HEK293 (cell line): Measurements from ENCODE around the gene SPRTN.

Experiments
- FEZF1 ChIP-seq: fragments of 450-650 bp; formaldehyde crosslinking; IDR thresholded peaks from 2 replicates; pipeline ENCODE4 v1.5.1; 2016; ENCODE audit warnings: missing biosample characterization, missing genetic modification characterization
- GLI2 ChIP-seq: fragments of 450-650 bp; formaldehyde crosslinking; IDR thresholded peaks from 2 replicates; pipeline ENCODE4; 2017; ENCODE audit warnings: missing biosample characterization, missing genetic modification characterization, low read depth, borderline replicate concordance
- PRDM6 ChIP-seq: fragments of 450-650 bp; formaldehyde crosslinking; IDR thresholded peaks from 2 replicates; pipeline ENCODE4 v1.5.1; 2017; ENCODE audit warnings: missing biosample characterization, missing genetic modification characterization
- SCRT2 ChIP-seq: fragments of 450-650 bp; formaldehyde crosslinking; IDR thresholded peaks from 2 replicates; pipeline ENCODE4 v1.5.1; 2016; ENCODE audit warnings: missing biosample characterization, missing genetic modification characterization
- ZBTB1 ChIP-seq: fragments of 450-650 bp; formaldehyde crosslinking; IDR thresholded peaks from 2 replicates; pipeline ENCODE4 v1.5.1; 2016; ENCODE audit warnings: missing biosample characterization, missing genetic modification characterization
- ZBTB26 ChIP-seq: fragments of 450-650 bp; formaldehyde crosslinking; optimal IDR thresholded peaks from 2 replicates; pipeline ENCODE3; 2016; ENCODE audit warnings: missing biosample characterization, mild to moderate bottlenecking, missing genetic modification characterization
- ZEB2 ChIP-seq: fragments of 450-650 bp; formaldehyde crosslinking; IDR thresholded peaks from 2 replicates; pipeline ENCODE4 v1.5.1; 2016; ENCODE audit warnings: missing biosample characterization, missing genetic modification characterization
- ZNF146 ChIP-seq: fragments of 450-650 bp; formaldehyde crosslinking; IDR thresholded peaks from 2 replicates; pipeline ENCODE4 v1.5.1; 2016; ENCODE audit warnings: missing biosample characterization, missing genetic modification characterization
- ZNF148 ChIP-seq: fragments of 450-650 bp; formaldehyde crosslinking; IDR thresholded peaks from 2 replicates; pipeline ENCODE4 v1.5.0; 2017; ENCODE audit warnings: missing biosample characterization, missing genetic modification characterization, borderline replicate concordance
- ZNF155 ChIP-seq: fragments of 450-650 bp; formaldehyde crosslinking; IDR thresholded peaks from 2 replicates; pipeline ENCODE4 v1.5.1; 2016; ENCODE audit warnings: missing biosample characterization, missing genetic modification characterization
- ZNF184 ChIP-seq: fragments of 450-650 bp; IDR thresholded peaks from 2 replicates; pipeline ENCODE4 v1.5.1; 2018; ENCODE audit warnings: missing biosample characterization, mild to moderate bottlenecking, missing genetic modification characterization
- ZNF239 ChIP-seq: fragments of 450-650 bp; formaldehyde crosslinking; IDR thresholded peaks from 2 replicates; pipeline ENCODE4 v1.5.1; 2016; ENCODE audit warnings: missing biosample characterization, missing genetic modification characterization
- ZNF248 ChIP-seq: fragments of 450-650 bp; formaldehyde crosslinking; IDR thresholded peaks from 2 replicates; pipeline ENCODE4 v1.5.1; 2017; ENCODE audit warnings: missing biosample characterization, missing genetic modification characterization
- ZNF416 ChIP-seq: fragments of 450-650 bp; formaldehyde crosslinking; IDR thresholded peaks from 2 replicates; pipeline ENCODE4 v1.5.1; 2016; ENCODE audit warnings: missing biosample characterization, missing genetic modification characterization
- ZNF501 ChIP-seq: fragments of 450-650 bp; formaldehyde crosslinking; IDR thresholded peaks from 2 replicates; pipeline ENCODE4 v1.5.1; 2016; ENCODE audit warnings: missing biosample characterization, missing genetic modification characterization
- ZNF510 ChIP-seq: fragments of 450-650 bp; formaldehyde crosslinking; IDR thresholded peaks from 2 replicates; pipeline ENCODE4 v1.5.1; 2018; ENCODE audit warnings: mild to moderate bottlenecking, missing genetic modification characterization, missing biosample characterization; ENCODE audit not compliant: insufficient replicate concordance
- ZNF514 ChIP-seq: fragments of 450-650 bp; formaldehyde crosslinking; IDR thresholded peaks from 2 replicates; pipeline ENCODE4 v1.5.1; 2016; ENCODE audit warnings: missing biosample characterization, missing genetic modification characterization
- ZNF629 ChIP-seq: fragments of 450-650 bp; formaldehyde crosslinking; IDR thresholded peaks from 2 replicates; pipeline ENCODE4 v1.5.1; 2017; ENCODE audit warnings: missing biosample characterization, missing genetic modification characterization
- ZNF692 ChIP-seq: fragments of 450-650 bp; formaldehyde crosslinking; IDR thresholded peaks from 2 replicates; pipeline ENCODE4 v1.5.1; 2016; ENCODE audit warnings: missing biosample characterization, missing genetic modification characterization
- ZNF776 ChIP-seq: fragments of 450-650 bp; formaldehyde crosslinking; IDR thresholded peaks from 2 replicates; pipeline ENCODE4 v1.5.0; 2017; ENCODE audit warnings: missing biosample characterization, missing genetic modification characterization, borderline replicate concordance
- ZSCAN16 ChIP-seq: fragments of 450-650 bp; formaldehyde crosslinking; IDR thresholded peaks from 2 replicates; pipeline ENCODE4 v1.5.1; 2016; ENCODE audit warnings: missing biosample characterization, missing genetic modification characterization
- ZSCAN18 ChIP-seq: fragments of 450-650 bp; formaldehyde crosslinking; IDR thresholded peaks from 2 replicates; pipeline ENCODE4 v1.5.1; 2016; ENCODE audit warnings: missing biosample characterization, missing genetic modification characterization
- ZXDB ChIP-seq: fragments of 450-650 bp; formaldehyde crosslinking; IDR thresholded peaks from 2 replicates; pipeline ENCODE4 v1.5.1; 2016; ENCODE audit warnings: missing biosample characterization, missing genetic modification characterization
- TF ChIP-seq, protein P1 (sequence below): fragments of 450-650 bp; IDR thresholded peaks from 2 replicates; pipeline ENCODE4 v1.5.1; 2018; ENCODE audit warnings: missing biosample characterization, mild to moderate bottlenecking, missing genetic modification characterization
- TF ChIP-seq, protein P2 (sequence below): fragments of 450-650 bp; formaldehyde crosslinking; IDR thresholded peaks from 2 replicates; pipeline ENCODE4 v1.5.1; 2016; ENCODE audit warnings: missing biosample characterization, missing genetic modification characterization
- TF ChIP-seq, protein P3 (sequence below): sonication (generic); formaldehyde crosslinking; IDR thresholded peaks from 2 replicates; pipeline ENCODE4 v1.8.1; 2022; ENCODE audit warnings: mild to moderate bottlenecking, moderate library complexity, missing genetic modification reagents

Gene SPRTN

GRCh38 chr1:231387770-231388669 lies 49.9 kb downstream of the SPRTN start (continued):
- TF ChIP-seq ZNF155 (tag by site-specific recombination) (no peak), ZNF776 (tag by site-specific recombination) (no peak), ZNF148 (tag by site-specific recombination) (no peak), ZNF184 (0 out of 2 replicates have a peak, but pooled peaks have one; percentile 58), ZSCAN18 (tag by site-specific recombination) (no peak), PRDM6 (tag by site-specific recombination) (peak; percentile 80), ZNF248 (no peak), ZNF510 (tag by site-specific recombination) (no peak), ZBTB26 (tag by site-specific recombination) (no peak), FEZF1 (tag by site-specific recombination) (0 out of 2 replicates have a peak, but pooled peaks have one; percentile 17), ZNF629 (tag by site-specific recombination) (peak; percentile 78), ZSCAN16 (tag by site-specific recombination) (peak; percentile 97), ZNF692 (no peak), ZNF146 (no peak), ZEB2 (tag by site-specific recombination) (peak; percentile 69), SCRT2 (tag by site-specific recombination) (no peak), GLI2 (tag by site-specific recombination) (peak; percentile 10; the same call in 1 of the 2 replicates), ZBTB1 (tag by site-specific recombination) (no peak), ZNF501 (tag by site-specific recombination) (0 out of 2 replicates have a peak, but pooled peaks have one; percentile 28), ZNF514 (tag by site-specific recombination) (no peak), ZNF239 (tag by site-specific recombination) (no peak), ZNF416 (tag by site-specific recombination) (no peak), ZXDB (tag by site-specific recombination) (0 out of 2 replicates have a peak, but pooled peaks have one; percentile 27)
- TF ChIP-seq, protein P1, sequence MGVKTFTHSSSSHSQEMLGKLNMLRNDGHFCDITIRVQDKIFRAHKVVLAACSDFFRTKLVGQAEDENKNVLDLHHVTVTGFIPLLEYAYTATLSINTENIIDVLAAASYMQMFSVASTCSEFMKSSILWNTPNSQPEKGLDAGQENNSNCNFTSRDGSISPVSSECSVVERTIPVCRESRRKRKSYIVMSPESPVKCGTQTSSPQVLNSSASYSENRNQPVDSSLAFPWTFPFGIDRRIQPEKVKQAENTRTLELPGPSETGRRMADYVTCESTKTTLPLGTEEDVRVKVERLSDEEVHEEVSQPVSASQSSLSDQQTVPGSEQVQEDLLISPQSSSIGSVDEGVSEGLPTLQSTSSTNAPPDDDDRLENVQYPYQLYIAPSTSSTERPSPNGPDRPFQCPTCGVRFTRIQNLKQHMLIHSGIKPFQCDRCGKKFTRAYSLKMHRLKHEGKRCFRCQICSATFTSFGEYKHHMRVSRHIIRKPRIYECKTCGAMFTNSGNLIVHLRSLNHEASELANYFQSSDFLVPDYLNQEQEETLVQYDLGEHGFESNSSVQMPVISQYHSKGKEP (tag by site-specific recombination) = no peak
- TF ChIP-seq, protein P2, sequence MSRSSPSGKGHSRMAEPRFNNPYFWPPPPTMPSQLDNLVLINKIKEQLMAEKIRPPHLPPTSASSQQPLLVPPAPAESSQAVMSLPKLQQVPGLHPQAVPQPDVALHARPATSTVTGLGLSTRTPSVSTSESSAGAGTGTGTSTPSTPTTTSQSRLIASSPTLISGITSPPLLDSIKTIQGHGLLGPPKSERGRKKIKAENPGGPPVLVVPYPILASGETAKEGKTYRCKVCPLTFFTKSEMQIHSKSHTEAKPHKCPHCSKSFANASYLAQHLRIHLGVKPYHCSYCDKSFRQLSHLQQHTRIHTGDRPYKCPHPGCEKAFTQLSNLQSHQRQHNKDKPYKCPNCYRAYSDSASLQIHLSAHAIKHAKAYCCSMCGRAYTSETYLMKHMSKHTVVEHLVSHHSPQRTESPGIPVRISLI = no peak
- TF ChIP-seq, protein P3, sequence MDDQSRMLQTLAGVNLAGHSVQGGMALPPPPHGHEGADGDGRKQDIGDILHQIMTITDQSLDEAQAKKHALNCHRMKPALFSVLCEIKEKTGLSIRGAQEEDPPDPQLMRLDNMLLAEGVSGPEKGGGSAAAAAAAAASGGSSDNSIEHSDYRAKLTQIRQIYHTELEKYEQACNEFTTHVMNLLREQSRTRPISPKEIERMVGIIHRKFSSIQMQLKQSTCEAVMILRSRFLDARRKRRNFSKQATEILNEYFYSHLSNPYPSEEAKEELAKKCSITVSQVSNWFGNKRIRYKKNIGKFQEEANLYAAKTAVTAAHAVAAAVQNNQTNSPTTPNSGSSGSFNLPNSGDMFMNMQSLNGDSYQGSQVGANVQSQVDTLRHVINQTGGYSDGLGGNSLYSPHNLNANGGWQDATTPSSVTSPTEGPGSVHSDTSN (CRISPR knock-in tag) = no peak
